K562 (cell line): ENCODE results near the gene MRO. TPM values are rescaled to one million over a fixed set of nuclear protein-coding genes. Genes with fewer than 3 reads are reported as not detected.

ENCODE experiments used
- BRCA1 ChIP-seq, 2 experiments: fragments of 450-650 bp in 1 of 2; sonication (generic) in 1 of 2; formaldehyde crosslinking in 1 of 2; IDR thresholded peaks; 2 replicates each; pipeline versions ENCODE4 v1.5.0 to v1.6.1; 2017 to 2020; ENCODE audit warnings: mild to moderate bottlenecking in 1 of 2, missing genetic modification reagents in 1 of 2
- CHAMP1 ChIP-seq: fragments of 450-650 bp; IDR thresholded peaks from 2 replicates; pipeline ENCODE4 v1.6.1; 2016; ENCODE audit warnings: mild to moderate bottlenecking
- ETV1 ChIP-seq: fragments of 450-650 bp; conservative IDR thresholded peaks from 2 replicates; pipeline ENCODE4 v1.6.1; 2016; ENCODE audit warnings: missing genetic modification characterization, control low read depth, low read depth, missing compliant biosample characterization
- FOXK2 ChIP-seq, 2 experiments: fragments of 450-650 bp; IDR thresholded peaks in 1 of 2; conservative IDR thresholded peaks in 1 of 2; 2 replicates each; pipeline ENCODE4 v1.6.1; 2016; ENCODE audit warnings: low read depth in 2 of 2, mild to moderate bottlenecking in 1 of 2
- GATA2 ChIP-seq: sonication (generic); formaldehyde crosslinking; IDR thresholded peaks from 2 replicates; pipeline ENCODE4 v1.4.0; 2020; ENCODE audit warnings: mild to moderate bottlenecking, missing genetic modification reagents
- MAZ ChIP-seq, 2 experiments: fragments of 450-650 bp in 1 of 2; sonication (generic) in 1 of 2; formaldehyde crosslinking; IDR thresholded peaks in 1 of 2; conservative IDR thresholded peaks in 1 of 2; 2 replicates each; pipeline versions ENCODE4 v1.4.0 to v1.5.0; 2020; ENCODE audit warnings: mild to moderate bottlenecking in 1 of 2, missing genetic modification reagents in 1 of 2
- MBD1 ChIP-seq: fragments of 250-450 bp; sonication (Bioruptor Pico); IDR thresholded peaks from 2 replicates; pipeline ENCODE4 v1.8.0; 2022; ENCODE audit warnings: inconsistent platforms
- MEF2A ChIP-seq: IDR thresholded peaks from 2 replicates; pipeline ENCODE4 v1.6.1; 2011; ENCODE audit warnings: low read depth, mild to moderate bottlenecking, low read length, moderate library complexity; ENCODE audit not compliant: control insufficient read depth
- NR2C1 ChIP-seq, 2 experiments: fragments of 450-650 bp; IDR thresholded peaks; 2 replicates each; pipeline ENCODE4 v1.6.1; 2017; ENCODE audit warnings: mild to moderate bottlenecking in 2 of 2, antibody characterized with exemption in 1 of 2, inconsistent platforms in 1 of 2, missing compliant biosample characterization in 1 of 2, missing genetic modification characterization in 1 of 2
- PCBP2 ChIP-seq: fragments of 200-400 bp; formaldehyde crosslinking; IDR thresholded peaks from 2 replicates; pipeline ENCODE4 v1.6.1; 2018; ENCODE audit warnings: low read length, low read depth, mild to moderate bottlenecking, moderate library complexity; ENCODE audit not compliant: poor library complexity, severe bottlenecking
- PHB ChIP-seq: fragments of 250-450 bp; sonication (Bioruptor Pico); IDR thresholded peaks from 2 replicates; pipeline ENCODE4 v1.5.0; 2021
- PRMT5 ChIP-seq: sonication (generic); formaldehyde crosslinking; IDR thresholded peaks from 2 replicates; pipeline ENCODE4 v1.5.0; 2020; ENCODE audit warnings: missing genetic modification reagents
- SIN3A ChIP-seq, 2 experiments: fragments of 150-350 bp in 1 of 2; IDR thresholded peaks; 2 replicates each; pipeline ENCODE4 v1.6.1; 2011 to 2016; ENCODE audit warnings: borderline replicate concordance in 2 of 2, low read depth in 2 of 2, low read length in 2 of 2, mild to moderate bottlenecking in 2 of 2, moderate library complexity in 2 of 2; ENCODE audit not compliant: control insufficient read depth in 1 of 2
- SMAD1 ChIP-seq: fragments of 150-350 bp; IDR thresholded peaks from 2 replicates; pipeline ENCODE4 v1.6.1; 2014; ENCODE audit warnings: low read length, low read depth; ENCODE audit not compliant: partially characterized antibody
- SRSF9 ChIP-seq: fragments of 200-400 bp; formaldehyde crosslinking; IDR thresholded peaks from 2 replicates; pipeline ENCODE4 v1.6.1; 2017; ENCODE audit warnings: low read depth, low read length, borderline replicate concordance
- ZNF12 ChIP-seq: sonication (generic); formaldehyde crosslinking; IDR thresholded peaks from 2 replicates; pipeline ENCODE4 v1.4.0; 2020; ENCODE audit warnings: mild to moderate bottlenecking, missing genetic modification reagents
- ZNF175 ChIP-seq: fragments of 200-800 bp; sonication (Bioruptor generic); IDR thresholded peaks from 2 replicates; pipeline ENCODE4 v1.6.1; 2016; ENCODE audit warnings: low read depth, mild to moderate bottlenecking, missing genetic modification characterization, missing compliant biosample characterization
- ZNF511 ChIP-seq: sonication (generic); formaldehyde crosslinking; IDR thresholded peaks from 2 replicates; pipeline ENCODE4 v1.8.0; 2022; ENCODE audit warnings: mild to moderate bottlenecking, missing genetic modification reagents
- ZNF766 ChIP-seq: fragments of 200-800 bp; sonication (Bioruptor generic); conservative IDR thresholded peaks from 2 replicates; pipeline ENCODE4 v1.6.1; 2016; ENCODE audit warnings: missing genetic modification characterization, missing compliant biosample characterization
- polyA plus RNA-seq, 8 experiments: library from polyadenylated mRNA; depleted of rRNA in 4 of 8; stranded (reverse) in 5 of 8; unstranded in 3 of 8; fragments of >200 nt; fragmentation: Nextera tagmentation in 2 of 8; fragmentation: Illumina TruSeq in 1 of 8; extraction: Ambion mirVana in 2 of 8; extraction: Trizol in 1 of 8; gene quantifications; 2 replicates each; pipeline versions ENCODE4 v1.2.1 to v1.2.3, GENCODE V29; 2011 to 2014; ENCODE audit warnings: inconsistent platforms in 1 of 8, missing spikeins in 1 of 8
- total RNA-seq, 7 experiments: library from RNA; depleted of rRNA in 6 of 7; stranded (reverse); fragments of >200 nt in 6 of 7; fragmentation: Illumina TruSeq in 2 of 7; extraction: Trizol in 2 of 7; gene quantifications; 2 replicates each; pipeline versions ENCODE4 v1.2.1 to v1.2.3, GENCODE V29; 2011 to 2021; ENCODE audit warnings: low replicate concordance in 1 of 7

Gene MRO
- total and polyA plus RNA-seq, 9 of the 15 experiments (the other 6 are each of a cell fraction or from before 2014, with no cell fraction given) = 0.06 TPM; not detected in 8

GRCh38 chr18:50806208-50806616 lies 13.6 kb downstream of the MRO start (continued):
- TF ChIP-seq GATA2 (CRISPR knock-in tag) (0 out of 2 replicates have a peak, but pooled peaks have one; percentile 11), MAZ (CRISPR knock-in tag; conservative IDR thresholded peaks at IDR 0.05 in 1 of 2, IDR thresholded peaks at IDR 0.05 in 1 of 2) (no peak), FOXK2 (conservative IDR thresholded peaks at IDR 0.05 in 1 of 2, IDR thresholded peaks at IDR 0.05 in 1 of 2; ENCODE audit: low read depth in 2 of 2) (no peak), SRSF9 (no peak), ZNF175 (CRISPR knock-in tag) (0 out of 2 replicates have a peak, but pooled peaks have one; percentile 35), NR2C1 (IDR thresholded peaks at IDR 0.05) (no peak), NR2C1 (tag; IDR thresholded peaks at IDR 0.05) (0 out of 2 replicates have a peak, but pooled peaks have one; percentile 14), MEF2A (no peak), ZNF766 (CRISPR knock-in tag) (no peak), MBD1 (CRISPR knock-in tag) (no peak), SMAD1 (no peak), ZNF511 (CRISPR knock-in tag) (no peak), PRMT5 (CRISPR knock-in tag) (no peak), BRCA1 (IDR thresholded peaks at IDR 0.05) (no peak), BRCA1 (CRISPR knock-in tag; IDR thresholded peaks at IDR 0.05) (no peak), SIN3A (IDR thresholded peaks at IDR 0.05; ENCODE audit: borderline replicate concordance in 2 of 2, control insufficient read depth in 1 of 2, low read depth in 2 of 2, low read length in 2 of 2) (no peak), CHAMP1 (no peak), ZNF12 (CRISPR knock-in tag) (no peak), ETV1 (tag) (peak; percentile 39; the same call in 1 of the 2 replicates), PHB (CRISPR knock-in tag) (no peak), PCBP2 (no peak)
